K562 (cell line): ENCODE results near the gene TELO2. TPM values are rescaled to one million over a fixed set of nuclear protein-coding genes. Genes with fewer than 3 reads are reported as not detected.

Experiments used
- BRD4 ChIP-seq: fragments of 200-600 bp; sonication (generic); IDR thresholded peaks from 2 replicates; pipeline ENCODE4 v1.6.1; 2017; ENCODE audit warnings: inconsistent platforms
- CREB1 ChIP-seq, 2 experiments: sonication (generic) in 1 of 2; formaldehyde crosslinking in 1 of 2; IDR thresholded peaks; 2 replicates each; pipeline versions ENCODE4 v1.6.1 to v1.8.0; 2012 to 2022; ENCODE audit warnings: inconsistent platforms in 1 of 2, mild to moderate bottlenecking in 1 of 2, missing genetic modification reagents in 1 of 2, moderate library complexity in 1 of 2
- CTBP1 ChIP-seq: fragments of 450-650 bp; IDR thresholded peaks from 2 replicates; pipeline ENCODE4 v1.6.1; 2016; ENCODE audit warnings: borderline replicate concordance
- HBP1 ChIP-seq: fragments of 450-650 bp; formaldehyde crosslinking; IDR thresholded peaks from 2 replicates; pipeline ENCODE4 v1.4.0; 2022; ENCODE audit warnings: missing genetic modification characterization
- LCOR ChIP-seq: sonication (generic); formaldehyde crosslinking; IDR thresholded peaks from 2 replicates; pipeline ENCODE4 v1.8.0; 2022; ENCODE audit warnings: mild to moderate bottlenecking, missing genetic modification reagents
- MTA3 ChIP-seq: fragments of 450-650 bp; formaldehyde crosslinking; IDR thresholded peaks from 2 replicates; pipeline ENCODE4 v1.6.1; 2017; ENCODE audit warnings: mild to moderate bottlenecking, borderline replicate concordance
- NRF1 ChIP-seq, 2 experiments: fragments of 450-650 bp; IDR thresholded peaks in 1 of 2; conservative IDR thresholded peaks in 1 of 2; 2 replicates each; pipeline ENCODE4 v1.6.1; 2014; ENCODE audit warnings: mild to moderate bottlenecking in 2 of 2
- PHF21A ChIP-seq: fragments of 450-650 bp; IDR thresholded peaks from 2 replicates; pipeline ENCODE4 v1.6.1; 2017; ENCODE audit warnings: low read depth, borderline replicate concordance
- RAD21 ChIP-seq, 2 experiments: fragments of 250-450 bp in 1 of 2; fragments of 450-650 bp in 1 of 2; sonication (Bioruptor Pico) in 1 of 2; formaldehyde crosslinking in 1 of 2; IDR thresholded peaks in 1 of 2; conservative IDR thresholded peaks in 1 of 2; 2 replicates each; pipeline versions ENCODE4 v1.4.0 to v1.8.0; 2020 to 2022; ENCODE audit warnings: mild to moderate bottlenecking in 2 of 2, moderate library complexity in 1 of 2
- RBFOX2 ChIP-seq: fragments of 200-400 bp; formaldehyde crosslinking; IDR thresholded peaks from 2 replicates; pipeline ENCODE4 v1.6.1; 2017; ENCODE audit warnings: low read depth, mild to moderate bottlenecking, low read length, moderate library complexity
- ZNF511 ChIP-seq: sonication (generic); formaldehyde crosslinking; IDR thresholded peaks from 2 replicates; pipeline ENCODE4 v1.8.0; 2022; ENCODE audit warnings: mild to moderate bottlenecking, missing genetic modification reagents
- polyA plus RNA-seq, 8 experiments: library from polyadenylated mRNA; depleted of rRNA in 4 of 8; stranded (reverse) in 5 of 8; unstranded in 3 of 8; fragments of >200 nt; fragmentation: Nextera tagmentation in 2 of 8; fragmentation: Illumina TruSeq in 1 of 8; extraction: Ambion mirVana in 2 of 8; extraction: Trizol in 1 of 8; gene quantifications; 2 replicates each; pipeline versions ENCODE4 v1.2.1 to v1.2.3, GENCODE V29; 2011 to 2014; ENCODE audit warnings: inconsistent platforms in 1 of 8, missing spikeins in 1 of 8
- total RNA-seq, 7 experiments: library from RNA; depleted of rRNA in 6 of 7; stranded (reverse); fragments of >200 nt in 6 of 7; fragmentation: Illumina TruSeq in 2 of 7; extraction: Trizol in 2 of 7; gene quantifications; 2 replicates each; pipeline versions ENCODE4 v1.2.1 to v1.2.3, GENCODE V29; 2011 to 2021; ENCODE audit warnings: low replicate concordance in 1 of 7

TELO2 gene
- total and polyA plus RNA-seq, 9 of the 15 experiments (the other 6 are each of a cell fraction or from before 2014, with no cell fraction given), result 0.51 to 91.8 (median 14.5) TPM

- TF ChIP-seq RBFOX2 (peak; percentile 25; the same call in 1 of the 2 replicates), MTA3 (no peak), HBP1 (0 out of 2 replicates have a peak, but pooled peaks have one; percentile 14), BRD4 (no peak), CREB1 (IDR thresholded peaks at IDR 0.05) (no peak), CREB1 (CRISPR knock-in tag; IDR thresholded peaks at IDR 0.05) (peak; percentile 25; the same call in 1 of the 2 replicates), CTBP1 (peak; percentile 49; the same call in 1 of the 2 replicates), RAD21 (CRISPR knock-in tag; conservative IDR thresholded peaks at IDR 0.05 in 1 of 2, IDR thresholded peaks at IDR 0.05 in 1 of 2) (peak; percentile 53 to 54), LCOR (0 out of 2 replicates have a peak, but pooled peaks have one; percentile 32), ZNF511 (no peak), NRF1 (conservative IDR thresholded peaks at IDR 0.05 in 1 of 2, IDR thresholded peaks at IDR 0.05 in 1 of 2) (0 out of 4 replicates have a peak, but pooled peaks of 1 of the 2 experiments have one; percentile 10), PHF21A (0 out of 2 replicates have a peak, but pooled peaks have one; percentile 29)
Observed at GRCh38 chr16:1543085-1543896, 50.1 kb downstream of the TELO2 start (continued).
